ENCODE results near the gene MST1. TPM values are rescaled to one million over a fixed set of nuclear protein-coding genes. Genes with fewer than 3 reads are reported as not detected.
"Not testable (repeated sequence)": the region's sequence is repeated elsewhere in the genome, so short reads cannot be mapped to it uniquely, and the experiment has no call there.

MST1 gene
- total RNA-seq, 2 experiments from 2014 or later, result 12.5 to 24.2 TPM

- Histone ChIP-seq H3K4me1 (ENCODE audit: insufficient read depth, low read length, poor library complexity, severe bottlenecking) (no peaks in the 10 kb centered on the region), H3K79me2 (ENCODE audit: insufficient read depth, low read depth, low read length) (no peaks in the 10 kb centered on the region), H3K4me2 (ENCODE audit: low read length) (no peak overlapping the region), H3K36me3 (ENCODE audit: insufficient read depth, low read length) (peaks cover 7% of the 10 kb centered on the region; the same call in 1 of the 2 replicates), H3K9me2 (ENCODE audit: insufficient read depth, low read length) (no peaks in the 10 kb centered on the region), H4K20me1 (ENCODE audit: insufficient read depth, low read length) (no peaks in the 10 kb centered on the region), H3K4me3 (ENCODE audit: low read depth, low read length, poor library complexity, severe bottlenecking) (no peak overlapping the region), H2AFZ (ENCODE audit: low read length) (no peak overlapping the region), H3K27ac (ENCODE audit: low read depth, low read length, poor library complexity, severe bottlenecking) (no peak overlapping the region), H3K9me3 (ENCODE audit: low read length) (no peaks in the 10 kb centered on the region)
- POLR2A ChIA-PET, result no interaction called here
- intact Hi-C loops (cut with micrococcal nuclease; ENCODE audit: unreplicated experiment), result no loop called here
- TF ChIP-seq, protein P1, sequence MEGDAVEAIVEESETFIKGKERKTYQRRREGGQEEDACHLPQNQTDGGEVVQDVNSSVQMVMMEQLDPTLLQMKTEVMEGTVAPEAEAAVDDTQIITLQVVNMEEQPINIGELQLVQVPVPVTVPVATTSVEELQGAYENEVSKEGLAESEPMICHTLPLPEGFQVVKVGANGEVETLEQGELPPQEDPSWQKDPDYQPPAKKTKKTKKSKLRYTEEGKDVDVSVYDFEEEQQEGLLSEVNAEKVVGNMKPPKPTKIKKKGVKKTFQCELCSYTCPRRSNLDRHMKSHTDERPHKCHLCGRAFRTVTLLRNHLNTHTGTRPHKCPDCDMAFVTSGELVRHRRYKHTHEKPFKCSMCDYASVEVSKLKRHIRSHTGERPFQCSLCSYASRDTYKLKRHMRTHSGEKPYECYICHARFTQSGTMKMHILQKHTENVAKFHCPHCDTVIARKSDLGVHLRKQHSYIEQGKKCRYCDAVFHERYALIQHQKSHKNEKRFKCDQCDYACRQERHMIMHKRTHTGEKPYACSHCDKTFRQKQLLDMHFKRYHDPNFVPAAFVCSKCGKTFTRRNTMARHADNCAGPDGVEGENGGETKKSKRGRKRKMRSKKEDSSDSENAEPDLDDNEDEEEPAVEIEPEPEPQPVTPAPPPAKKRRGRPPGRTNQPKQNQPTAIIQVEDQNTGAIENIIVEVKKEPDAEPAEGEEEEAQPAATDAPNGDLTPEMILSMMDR (conservative IDR thresholded peaks at IDR 0.05; ENCODE audit: low read length), result no peak
- no peak for TF ChIP-seq EZH2phosphoT487 (IDR thresholded peaks at IDR 0.05; ENCODE audit: borderline replicate concordance, low read depth, low read length)
- BruUV-seq (replicated peaks), result no TSS peak
- CTCF ChIA-PET (ENCODE audit: unreplicated experiment), result no interaction called here
- DNase-seq (ENCODE audit: low spot score), result no peak
Observed at GRCh38 chr3:49699281-49699979, 10.2 kb upstream of the MST1 start.

DNA sequence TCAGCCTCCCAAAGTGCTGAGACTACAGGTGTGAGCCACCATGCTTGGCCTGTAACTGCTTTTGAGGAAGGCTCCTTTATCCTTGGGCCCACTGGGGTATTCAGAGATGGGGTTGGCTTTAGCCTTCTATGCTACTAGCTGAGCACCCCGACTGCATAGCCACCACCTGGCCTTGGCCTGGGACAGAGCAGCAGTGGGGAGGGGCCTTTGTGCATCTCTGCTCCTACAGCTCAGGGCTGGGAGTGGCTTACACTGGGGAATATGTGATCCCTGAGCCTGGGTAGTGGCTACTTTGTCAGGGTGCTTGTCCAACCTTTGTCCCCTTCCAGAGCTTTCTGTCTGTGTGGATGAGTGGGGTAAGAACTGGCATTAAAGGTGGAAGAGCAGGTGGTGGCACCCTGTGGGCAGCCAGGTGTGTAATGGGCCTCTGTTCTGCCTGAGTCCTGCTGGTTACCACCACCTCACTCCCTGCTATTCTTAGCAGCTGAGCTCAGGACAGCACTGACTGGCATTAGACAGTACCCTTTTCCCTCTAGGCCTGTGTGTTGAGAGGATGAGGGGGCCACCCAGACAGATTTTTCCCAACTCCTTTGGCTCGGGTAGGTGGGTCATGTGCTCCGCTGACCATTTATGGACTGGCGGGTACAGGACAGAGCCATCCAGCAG, 6.2 kb upstream of the MST1 start:
- CTCF ChIA-PET (ENCODE audit: unreplicated experiment); H3K4me2 ChIP-seq (ENCODE audit: low read length); H3K79me2 ChIP-seq (ENCODE audit: insufficient read depth, low read depth, low read length); H3K36me3 ChIP-seq (ENCODE audit: insufficient read depth, low read length); H3K9me3 ChIP-seq (ENCODE audit: low read length); H3K4me3 ChIP-seq (ENCODE audit: low read depth, low read length, poor library complexity, severe bottlenecking); H3K4me1 ChIP-seq (ENCODE audit: insufficient read depth, low read length, poor library complexity, severe bottlenecking); H4K20me1 ChIP-seq (ENCODE audit: insufficient read depth, low read length); POLR2A ChIA-PET; H3K9me2 ChIP-seq (ENCODE audit: insufficient read depth, low read length); BruUV-seq (replicated peaks); H2AFZ ChIP-seq (ENCODE audit: low read length); intact Hi-C loops (cut with micrococcal nuclease; ENCODE audit: unreplicated experiment); DNase-seq (ENCODE audit: low spot score); H3K27ac ChIP-seq (ENCODE audit: low read depth, low read length, poor library complexity, severe bottlenecking): not testable (repeated sequence)

GRCh38 chr3:49694409-49695070, 5.3 kb upstream of the MST1 start:
- H3K4me2 ChIP-seq (ENCODE audit: low read length); POLR2A ChIA-PET; H3K9me3 ChIP-seq (ENCODE audit: low read length); H3K27ac ChIP-seq (ENCODE audit: low read depth, low read length, poor library complexity, severe bottlenecking); H2AFZ ChIP-seq (ENCODE audit: low read length); H3K4me3 ChIP-seq (ENCODE audit: low read depth, low read length, poor library complexity, severe bottlenecking); DNase-seq (ENCODE audit: low spot score); intact Hi-C loops (cut with micrococcal nuclease; ENCODE audit: unreplicated experiment); H3K4me1 ChIP-seq (ENCODE audit: insufficient read depth, low read length, poor library complexity, severe bottlenecking); CTCF ChIA-PET (ENCODE audit: unreplicated experiment); H3K79me2 ChIP-seq (ENCODE audit: insufficient read depth, low read depth, low read length); H4K20me1 ChIP-seq (ENCODE audit: insufficient read depth, low read length); H3K36me3 ChIP-seq (ENCODE audit: insufficient read depth, low read length); H3K9me2 ChIP-seq (ENCODE audit: insufficient read depth, low read length); BruUV-seq (replicated peaks): not testable (repeated sequence)

GRCh38 chr3:49691481-49691880, 2.2 kb upstream of the MST1 start:
- CTCF ChIA-PET (ENCODE audit: unreplicated experiment); POLR2A ChIA-PET; H3K4me2 ChIP-seq (ENCODE audit: low read length); intact Hi-C loops (cut with micrococcal nuclease; ENCODE audit: unreplicated experiment); H3K79me2 ChIP-seq (ENCODE audit: insufficient read depth, low read depth, low read length); H3K36me3 ChIP-seq (ENCODE audit: insufficient read depth, low read length); H3K9me2 ChIP-seq (ENCODE audit: insufficient read depth, low read length); H3K9me3 ChIP-seq (ENCODE audit: low read length); DNase-seq (ENCODE audit: low spot score); H2AFZ ChIP-seq (ENCODE audit: low read length); H3K27ac ChIP-seq (ENCODE audit: low read depth, low read length, poor library complexity, severe bottlenecking); H3K4me3 ChIP-seq (ENCODE audit: low read depth, low read length, poor library complexity, severe bottlenecking); H4K20me1 ChIP-seq (ENCODE audit: insufficient read depth, low read length); BruUV-seq (replicated peaks): not testable (repeated sequence)
- H3K4me1 ChIP-seq (ENCODE audit: insufficient read depth, low read length, poor library complexity, severe bottlenecking), result peaks cover 11% of the 10 kb centered on the region

DNA sequence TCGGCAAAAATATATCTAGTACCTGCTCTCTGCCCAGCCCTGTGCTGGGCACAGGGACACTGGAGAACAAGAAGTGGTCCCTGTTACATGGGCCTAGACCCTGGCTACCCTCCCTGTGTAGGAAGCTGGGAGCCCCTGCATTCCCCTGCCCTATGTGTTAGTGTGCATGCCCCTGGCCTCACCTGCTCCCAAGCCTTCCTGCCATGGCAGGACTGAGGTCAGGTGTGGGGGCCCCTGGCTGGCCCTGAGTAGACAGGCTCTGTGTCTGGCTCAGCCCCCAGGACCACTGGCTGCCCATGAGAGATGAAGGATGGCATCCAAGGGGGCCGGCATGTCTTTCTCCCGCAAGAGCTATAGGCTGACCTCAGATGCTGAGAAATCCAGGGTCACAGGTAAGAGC, 1.6 kb upstream of the MST1 start:
- H3K9me2 ChIP-seq (ENCODE audit: insufficient read depth, low read length); H4K20me1 ChIP-seq (ENCODE audit: insufficient read depth, low read length); intact Hi-C loops (cut with micrococcal nuclease; ENCODE audit: unreplicated experiment); H2AFZ ChIP-seq (ENCODE audit: low read length); DNase-seq (ENCODE audit: low spot score); H3K36me3 ChIP-seq (ENCODE audit: insufficient read depth, low read length); H3K79me2 ChIP-seq (ENCODE audit: insufficient read depth, low read depth, low read length); BruUV-seq (replicated peaks); H3K9me3 ChIP-seq (ENCODE audit: low read length); H3K27ac ChIP-seq (ENCODE audit: low read depth, low read length, poor library complexity, severe bottlenecking); CTCF ChIA-PET (ENCODE audit: unreplicated experiment): not testable (repeated sequence)
- peak overlapping the region; percentile 82 for H3K4me3 ChIP-seq (ENCODE audit: low read depth, low read length, poor library complexity, severe bottlenecking)
- H3K4me2 ChIP-seq (ENCODE audit: low read length), result peak overlapping the region; percentile 93; the same call in 1 of the 2 replicates
- POLR2A ChIA-PET, result interaction anchor here (0.6 kb wide), 1 partner anchor 19 kb away, joined by 3 read pairs; no protein-coding TSS in a partner anchor
- peaks cover 11% of the 10 kb centered on the region for H3K4me1 ChIP-seq (ENCODE audit: insufficient read depth, low read length, poor library complexity, severe bottlenecking)

Data from OCI-LY7 (cell line).